Activated T-cell treated with anti-CD3 and anti-CD28 coated beads, Interleukin-2, amount 50 U/mL, for 4 hours (primary cell): ENCODE data around the gene LRTM2. TPM values are rescaled to one million over a fixed set of nuclear protein-coding genes. Genes with fewer than 3 reads are reported as not detected.

ENCODE experiments used
- ATAC-seq, 2 donors: fragments of 200-7000 bp; cut with Tn5 transposase; one replicate each; pipeline ENCODE4 v1.10.0; 2021
- DNase-seq: peaks from one replicate; pipeline ENCODE4 v3.0.0-alpha.2; 2020
- H3K27me3 Mint-ChIP-seq: one replicate; pipeline ENCODE4 v1.8.0; 2021; ENCODE audit warnings: low read depth, mixed read lengths
- H3K36me3 Mint-ChIP-seq: one replicate; pipeline ENCODE4 v1.8.0; 2022; ENCODE audit warnings: mixed read lengths; ENCODE audit not compliant: insufficient read depth
- H3K4me1 Mint-ChIP-seq: one replicate; pipeline ENCODE4 v1.8.0; 2021; ENCODE audit warnings: low read depth, mixed read lengths
- H3K4me3 Mint-ChIP-seq: one replicate; pipeline ENCODE4 v1.8.0; 2021; ENCODE audit warnings: mild to moderate bottlenecking, moderate library complexity, mixed read lengths
- H3K9me3 Mint-ChIP-seq: one replicate; pipeline ENCODE4 v1.8.0; 2021; ENCODE audit warnings: mixed read lengths
- total RNA-seq, 3 donors: library from RNA; stranded (reverse); gene quantifications; one replicate each; pipeline ENCODE4 v1.2.1, GENCODE V29; 2021

The LRTM2 gene
- total RNA-seq, 3 donors from 2014 or later = 0.08 to 0.34 (median 0.27) TPM

DNA sequence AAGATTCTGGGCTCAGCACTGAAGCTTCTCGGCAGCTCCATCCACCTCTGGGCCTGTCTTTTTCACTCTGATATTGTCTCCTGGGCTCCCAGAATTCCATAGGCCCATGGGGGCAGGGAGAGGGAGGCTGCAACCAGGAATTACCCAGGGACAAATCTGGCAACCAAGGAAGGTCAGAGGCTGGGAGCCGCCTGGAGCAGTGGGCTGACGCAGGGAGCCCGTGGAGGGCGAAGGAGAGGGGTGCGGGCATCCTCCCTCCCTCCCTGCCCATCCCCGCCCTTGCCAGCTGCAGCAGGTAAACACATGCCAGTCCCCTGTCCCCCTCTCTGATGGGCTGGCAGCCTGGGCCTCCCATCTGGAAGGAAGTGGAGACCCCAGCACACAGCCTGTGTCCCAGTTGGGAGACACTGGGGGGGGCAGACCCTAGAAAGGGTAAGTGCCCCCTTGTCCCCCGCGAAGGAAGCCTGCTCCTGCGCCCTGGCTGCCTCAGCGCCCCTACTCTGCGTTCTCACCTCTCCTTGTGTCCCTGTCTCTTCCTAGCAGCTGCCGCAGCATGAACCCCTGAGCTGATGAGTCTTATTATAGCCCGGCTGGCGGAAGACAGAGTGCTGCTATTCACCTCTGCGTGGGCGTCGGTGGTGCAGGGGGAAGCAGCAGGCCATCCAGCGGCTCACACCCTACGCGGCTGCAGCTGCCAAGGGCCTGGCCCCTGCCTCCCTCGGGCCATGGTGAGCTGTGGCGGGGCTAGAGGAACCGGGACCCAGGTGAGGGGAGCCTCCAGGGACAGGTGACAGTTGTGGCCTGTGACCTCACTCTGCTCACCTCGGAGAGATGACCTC, 6.7 kb downstream of the LRTM2 start:
- no peak for ATAC-seq
- no peaks in the 10 kb centered on the region for H3K9me3 Mint-ChIP-seq
- no peak overlapping the region for H3K4me3 Mint-ChIP-seq
- no peaks in the 10 kb centered on the region for H3K36me3 Mint-ChIP-seq
- DNase-seq = no peak
- H3K4me1 Mint-ChIP-seq = no peaks in the 10 kb centered on the region
- peaks cover 36% of the 10 kb centered on the region for H3K27me3 Mint-ChIP-seq

DNA sequence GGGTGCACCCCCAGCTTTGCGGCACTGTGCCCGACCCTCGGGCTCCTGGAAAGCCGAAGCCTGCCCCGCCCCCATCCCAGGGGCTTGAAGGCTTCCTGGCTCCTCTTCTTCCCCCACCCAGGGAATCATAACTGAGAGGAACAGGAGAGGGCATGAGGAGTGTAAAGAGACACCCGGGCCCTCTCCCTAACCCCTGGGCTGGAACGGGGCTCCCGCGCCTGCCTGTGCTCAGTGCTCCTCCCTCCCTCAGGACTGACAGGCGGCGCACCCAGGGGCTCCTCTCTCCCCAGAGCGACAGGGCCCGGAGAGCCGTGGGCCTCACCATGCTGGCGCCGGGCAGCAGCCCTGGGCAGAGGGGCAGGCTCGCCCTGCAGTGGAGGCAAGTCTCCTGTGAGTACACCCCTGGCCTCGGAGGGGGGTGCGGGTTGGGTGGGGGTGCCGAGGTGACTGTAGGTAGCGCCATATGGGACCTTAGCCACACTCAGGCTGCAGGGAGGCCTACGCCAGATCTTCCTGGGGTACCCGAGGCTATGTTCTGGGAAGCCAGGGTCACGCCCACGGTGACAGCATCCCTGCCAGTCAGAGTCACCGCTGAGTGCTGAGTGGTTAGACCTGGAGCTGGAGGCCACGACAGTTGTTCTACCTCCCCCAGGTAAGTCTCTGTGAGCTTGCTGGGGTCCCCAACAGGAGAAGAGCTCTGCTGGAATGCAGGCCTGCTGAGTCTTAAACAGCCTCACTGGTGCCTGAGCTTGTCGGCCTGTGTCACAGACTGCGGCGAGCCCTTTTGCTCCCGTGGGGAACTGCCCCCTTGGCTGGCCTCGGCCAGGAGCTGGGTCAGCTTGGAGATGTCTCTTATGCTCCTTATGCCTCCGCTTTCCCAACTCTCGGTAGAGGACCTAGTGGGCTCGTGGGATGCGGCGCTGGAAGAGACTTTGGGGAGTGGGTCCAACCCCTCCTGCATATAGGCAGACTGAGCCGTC, 7.8 kb downstream of the LRTM2 start:
- Mint-ChIP-seq H3K9me3 (no peaks in the 10 kb centered on the region), H3K27me3 (peaks cover 32% of the 10 kb centered on the region), H3K4me1 (no peaks in the 10 kb centered on the region), H3K4me3 (no peak overlapping the region), H3K36me3 (no peaks in the 10 kb centered on the region)
- no peak for ATAC-seq
- DNase-seq = no peak

GRCh38 chr12:1828856-1829255, 8.5 kb downstream of the LRTM2 start:
- Mint-ChIP-seq H3K9me3 (no peaks in the 10 kb centered on the region), H3K4me3 (no peak overlapping the region), H3K4me1 (no peaks in the 10 kb centered on the region), H3K27me3 (peaks cover 37% of the 10 kb centered on the region), H3K36me3 (no peaks in the 10 kb centered on the region)
- DNase-seq (no peak), ATAC-seq (no peak)

GRCh38 chr12:1829306-1829900, 9.0 kb downstream of the LRTM2 start:
- no peak for ATAC-seq
- DNase-seq = no peak
- Mint-ChIP-seq H3K9me3 (no peaks in the 10 kb centered on the region), H3K36me3 (no peaks in the 10 kb centered on the region), H3K27me3 (peaks cover 37% of the 10 kb centered on the region), H3K4me3 (no peak overlapping the region), H3K4me1 (no peaks in the 10 kb centered on the region)

- DNase-seq (no peak), ATAC-seq (no peak)
- Mint-ChIP-seq H3K27me3 (peaks cover 37% of the 10 kb centered on the region), H3K4me1 (no peaks in the 10 kb centered on the region), H3K36me3 (no peaks in the 10 kb centered on the region), H3K9me3 (no peaks in the 10 kb centered on the region), H3K4me3 (no peak overlapping the region)
Measured at GRCh38 chr12:1830401-1830845, 10.1 kb downstream of the LRTM2 start.

DNA sequence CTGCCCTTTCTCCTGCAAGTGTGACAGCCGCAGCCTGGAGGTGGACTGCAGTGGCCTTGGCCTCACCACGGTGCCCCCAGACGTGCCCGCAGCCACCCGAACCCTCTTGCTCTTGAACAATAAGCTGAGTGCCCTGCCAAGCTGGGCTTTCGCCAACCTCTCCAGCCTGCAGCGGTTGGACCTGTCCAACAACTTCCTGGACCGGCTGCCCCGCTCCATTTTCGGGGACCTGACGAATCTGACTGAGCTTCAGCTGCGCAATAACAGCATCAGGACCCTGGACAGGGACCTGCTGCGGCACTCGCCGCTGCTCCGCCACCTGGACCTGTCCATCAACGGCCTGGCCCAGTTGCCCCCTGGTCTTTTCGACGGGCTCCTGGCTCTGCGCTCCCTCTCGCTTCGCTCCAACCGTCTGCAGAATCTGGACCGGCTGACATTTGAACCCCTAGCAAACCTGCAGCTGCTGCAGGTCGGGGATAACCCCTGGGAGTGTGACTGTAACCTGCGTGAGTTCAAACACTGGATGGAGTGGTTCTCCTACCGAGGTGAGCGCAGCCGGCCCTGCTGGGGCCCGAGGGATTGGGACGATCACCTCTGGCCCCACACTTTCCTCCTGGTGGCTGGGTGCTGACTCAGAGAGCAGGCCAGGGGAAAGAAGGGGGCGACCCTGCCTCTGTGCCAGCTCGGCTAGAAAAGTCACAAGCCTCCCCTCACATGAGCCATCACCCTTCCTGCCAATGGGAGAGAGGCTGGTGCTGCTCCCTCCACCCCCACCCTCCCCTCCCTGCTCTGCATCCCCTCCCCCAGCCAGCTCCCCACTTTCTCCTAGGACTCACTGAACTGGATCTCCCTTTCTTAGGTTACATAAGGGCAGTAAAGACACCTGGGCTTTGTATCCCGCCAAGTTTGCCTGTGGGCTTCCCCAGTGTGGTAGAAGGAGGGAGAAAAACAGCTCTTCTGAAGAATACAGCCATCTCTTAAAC, 10.9 kb downstream of the LRTM2 start:
- DNase-seq (no peak), ATAC-seq (no peak)
- Mint-ChIP-seq H3K4me1 (no peaks in the 10 kb centered on the region), H3K36me3 (no peaks in the 10 kb centered on the region), H3K9me3 (no peaks in the 10 kb centered on the region), H3K27me3 (peaks cover 36% of the 10 kb centered on the region), H3K4me3 (no peak overlapping the region)

GRCh38 chr12:1832801-1833595, 12.6 kb downstream of the LRTM2 start:
- no peak overlapping the region for H3K4me3 Mint-ChIP-seq
- no peaks in the 10 kb centered on the region for H3K9me3 Mint-ChIP-seq
- no peaks in the 10 kb centered on the region for H3K36me3 Mint-ChIP-seq
- no peaks in the 10 kb centered on the region for H3K4me1 Mint-ChIP-seq
- peaks cover 36% of the 10 kb centered on the region for H3K27me3 Mint-ChIP-seq
- ATAC-seq = no peak
- no peak for DNase-seq

GRCh38 chr12:1833596-1834028, 13.2 kb downstream of the LRTM2 start:
- Mint-ChIP-seq H3K4me3 (no peak overlapping the region), H3K36me3 (no peaks in the 10 kb centered on the region), H3K4me1 (no peaks in the 10 kb centered on the region), H3K9me3 (no peaks in the 10 kb centered on the region), H3K27me3 (peaks cover 36% of the 10 kb centered on the region)
- DNase-seq (no peak), ATAC-seq (no peak)

DNA sequence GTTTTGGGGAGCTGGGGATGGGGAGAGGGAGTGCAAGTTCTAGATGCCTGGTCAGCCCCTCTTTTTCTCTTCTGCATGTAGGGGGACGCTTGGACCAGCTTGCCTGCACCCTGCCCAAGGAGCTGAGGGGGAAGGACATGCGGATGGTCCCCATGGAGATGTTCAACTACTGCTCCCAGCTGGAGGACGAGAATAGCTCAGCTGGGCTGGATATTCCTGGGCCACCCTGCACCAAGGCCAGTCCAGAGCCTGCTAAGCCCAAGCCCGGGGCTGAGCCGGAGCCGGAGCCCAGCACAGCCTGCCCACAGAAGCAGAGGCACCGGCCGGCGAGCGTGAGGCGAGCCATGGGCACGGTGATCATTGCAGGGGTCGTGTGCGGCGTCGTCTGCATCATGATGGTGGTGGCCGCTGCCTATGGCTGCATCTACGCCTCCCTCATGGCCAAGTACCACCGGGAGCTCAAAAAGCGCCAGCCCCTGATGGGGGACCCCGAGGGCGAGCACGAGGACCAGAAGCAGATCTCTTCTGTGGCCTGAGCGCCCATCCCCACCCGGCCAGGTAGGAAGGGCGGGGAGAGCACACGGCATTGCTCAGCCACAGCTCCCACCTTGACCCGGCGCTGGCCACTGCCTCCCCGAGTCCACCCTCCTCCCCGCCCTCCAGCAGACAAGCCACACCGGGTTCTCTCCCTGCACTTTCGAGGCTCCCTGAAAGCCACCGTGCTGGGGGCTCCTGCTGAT, 14.0 kb downstream of the LRTM2 start:
- no peaks in the 10 kb centered on the region for H3K9me3 Mint-ChIP-seq
- ATAC-seq (no peak), DNase-seq (no peak)
- no peaks in the 10 kb centered on the region for H3K36me3 Mint-ChIP-seq
- H3K27me3 Mint-ChIP-seq = peaks cover 32% of the 10 kb centered on the region
- no peak overlapping the region for H3K4me3 Mint-ChIP-seq
- H3K4me1 Mint-ChIP-seq = no peaks in the 10 kb centered on the region

DNA sequence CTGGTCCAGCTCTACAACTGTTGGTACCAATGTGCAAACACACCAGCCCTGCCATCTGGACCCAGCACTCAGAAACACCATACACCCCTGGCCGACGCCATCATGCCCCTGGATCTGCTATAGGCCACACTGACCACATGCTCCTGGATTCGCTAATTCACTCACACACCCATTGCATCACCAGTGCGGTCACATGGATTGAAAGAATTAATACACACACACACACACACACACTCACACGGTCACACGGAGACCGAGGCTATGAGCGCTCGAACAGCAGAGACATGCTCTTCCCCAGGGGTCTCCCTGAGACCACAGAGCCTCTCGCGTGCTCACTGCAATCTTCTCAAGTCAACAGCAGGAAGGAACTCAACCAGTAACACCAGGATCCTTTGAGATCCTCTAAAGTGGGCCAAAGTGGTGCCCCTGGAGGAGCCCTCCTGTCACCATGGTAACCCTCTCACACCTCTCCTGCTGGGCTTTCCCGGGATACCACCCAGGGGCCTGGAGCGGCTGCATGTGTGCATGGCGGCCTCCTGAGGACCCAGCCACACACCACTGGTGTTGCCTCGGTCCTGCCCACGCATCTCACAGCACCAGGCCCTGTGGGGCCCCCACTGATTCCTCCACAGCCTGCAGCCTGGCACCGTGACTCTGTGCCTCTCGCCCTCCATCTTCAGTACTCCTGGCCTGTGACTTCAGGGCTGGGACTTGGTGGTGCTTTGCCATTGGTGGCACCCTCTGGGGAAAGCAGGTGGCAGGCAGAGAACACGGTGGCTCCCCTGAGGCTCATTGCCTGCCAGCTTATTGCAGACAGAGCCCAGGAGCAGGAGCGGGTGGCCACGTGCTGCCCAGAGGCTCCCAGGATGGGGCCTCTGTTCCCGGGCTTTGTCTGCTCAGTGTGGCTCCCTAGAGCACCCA, 15.1 kb downstream of the LRTM2 start:
- Mint-ChIP-seq H3K4me1 (no peaks in the 10 kb centered on the region), H3K9me3 (no peaks in the 10 kb centered on the region), H3K4me3 (no peak overlapping the region), H3K36me3 (no peaks in the 10 kb centered on the region), H3K27me3 (peaks cover 23% of the 10 kb centered on the region)
- DNase-seq (no peak), ATAC-seq (no peak)

DNA sequence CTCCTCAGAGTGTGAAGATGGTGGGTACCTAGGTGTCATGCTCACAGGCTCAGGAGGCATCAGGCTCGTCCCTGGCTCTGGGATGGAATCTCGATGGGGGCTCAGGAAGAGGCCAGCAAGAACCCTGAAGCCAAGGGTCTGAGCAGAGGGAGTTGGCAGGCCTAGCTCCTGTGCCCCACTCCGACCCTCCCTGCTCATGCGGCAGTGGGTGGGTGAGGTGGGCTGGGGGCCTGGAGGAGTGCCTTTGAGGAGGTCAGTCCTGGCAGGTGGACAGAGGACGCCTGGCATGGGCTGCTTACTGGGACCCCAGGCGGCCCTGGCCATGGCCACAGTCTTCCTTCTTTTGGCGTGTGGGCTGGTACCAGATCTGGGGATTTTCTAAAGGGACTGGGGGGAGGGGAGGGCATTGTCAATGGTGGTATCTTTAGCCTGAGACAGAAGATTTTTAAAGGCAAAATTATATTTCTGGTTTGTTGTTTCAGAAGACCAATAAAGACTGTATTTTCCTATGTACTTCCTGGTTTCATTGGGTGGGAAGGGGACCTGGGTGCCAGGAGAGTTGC, 16.0 kb downstream of the LRTM2 start:
- ATAC-seq (no peak), DNase-seq (no peak)
- no peaks in the 10 kb centered on the region for H3K4me1 Mint-ChIP-seq
- H3K4me3 Mint-ChIP-seq = no peak overlapping the region
- no peaks in the 10 kb centered on the region for H3K36me3 Mint-ChIP-seq
- H3K9me3 Mint-ChIP-seq = no peaks in the 10 kb centered on the region
- H3K27me3 Mint-ChIP-seq = peaks cover 16% of the 10 kb centered on the region
